CD8-positive, alpha-beta memory T cell (primary cell): ENCODE data around the gene ANKRD63. TPM values are rescaled to one million over a fixed set of nuclear protein-coding genes. Genes with fewer than 3 reads are reported as not detected.

ENCODE experiments used
- CTCF ChIA-PET: fragments of 350-600 bp; sonication (Branson Sonifier 250); formaldehyde crosslinking; loops from one replicate; lab custom pipeline; 2021; ENCODE audit warnings: antibody characterized with exemption; lab: Charles Lee
- POLR2A ChIA-PET: fragments of 350-600 bp; sonication (Branson Sonifier 250); formaldehyde crosslinking; loops from one replicate; lab custom pipeline; 2021; ENCODE audit warnings: antibody characterized with exemption; lab: Charles Lee
- DNase-seq, 5 donors: peaks; one replicate each; pipeline versions ENCODE4 v3.0.0 to v3.0.0-alpha.2; 2020 to 2022; ENCODE audit warnings: mixed read lengths in 1 of 5
- H3K27ac ChIP-seq: one replicate; pipeline ENCODE4 v1.7.0; 2013; ENCODE audit warnings: low read depth, mild to moderate bottlenecking, low read length, moderate library complexity
- H3K27me3 ChIP-seq: 2 replicates; pipeline ENCODE4 v1.7.0; 2013; ENCODE audit warnings: low read length, mild to moderate bottlenecking; ENCODE audit not compliant: insufficient read depth, poor library complexity, severe bottlenecking
- H3K36me3 ChIP-seq: 2 replicates; pipeline ENCODE4 v1.7.0; 2013; ENCODE audit warnings: mild to moderate bottlenecking, low read length, moderate library complexity; ENCODE audit not compliant: insufficient read depth
- H3K4me1 ChIP-seq: 2 replicates; pipeline ENCODE4 v1.7.0; 2013; ENCODE audit warnings: mild to moderate bottlenecking, low read length, moderate library complexity; ENCODE audit not compliant: insufficient read depth
- H3K4me3 ChIP-seq: 2 replicates; pipeline ENCODE4 v1.7.0; 2013; ENCODE audit warnings: mild to moderate bottlenecking, low read length
- H3K9me3 ChIP-seq: 2 replicates; pipeline ENCODE4 v1.7.0; 2013; ENCODE audit warnings: mild to moderate bottlenecking, low read length
- H3K27ac Mint-ChIP-seq, 8 donors: one replicate each; pipeline ENCODE4 v1.8.0; 2020 to 2021; ENCODE audit warnings: mixed read lengths in 8 of 8, mild to moderate bottlenecking in 6 of 8, inconsistent platforms in 3 of 8, moderate library complexity in 3 of 8
- H3K27me3 Mint-ChIP-seq, 2 donors: one replicate each; pipeline ENCODE4 v1.8.0; 2020 to 2021; ENCODE audit warnings: mixed read lengths in 2 of 2, mild to moderate bottlenecking in 1 of 2, moderate library complexity in 1 of 2
- H3K36me3 Mint-ChIP-seq, 3 donors: one replicate each; pipeline ENCODE4 v1.8.0; 2020 to 2021; ENCODE audit warnings: mixed read lengths in 3 of 3, inconsistent platforms in 1 of 3, mild to moderate bottlenecking in 1 of 3
- H3K4me1 Mint-ChIP-seq, 3 donors: one replicate each; pipeline ENCODE4 v1.8.0; 2020 to 2021; ENCODE audit warnings: mixed read lengths in 3 of 3, inconsistent platforms in 1 of 3, mild to moderate bottlenecking in 1 of 3
- H3K4me3 Mint-ChIP-seq, 7 donors: one replicate each; pipeline ENCODE4 v1.8.0; 2020 to 2021; ENCODE audit warnings: mixed read lengths in 7 of 7, mild to moderate bottlenecking in 6 of 7, moderate library complexity in 4 of 7, inconsistent platforms in 2 of 7
- H3K9me3 Mint-ChIP-seq, 5 donors: one replicate each; pipeline ENCODE4 v1.8.0; 2020 to 2022; ENCODE audit warnings: mixed read lengths in 5 of 5, mild to moderate bottlenecking in 3 of 5, moderate library complexity in 2 of 5, inconsistent platforms in 1 of 5
- polyA plus RNA-seq: library from polyadenylated mRNA; unstranded; fragments of 300-500 nt; fragmentation: Illumina TruSeq; gene quantifications from one replicate; pipeline ENCODE4 v1.2.3, GENCODE V29; 2021
- total RNA-seq, 2 experiments: library from RNA; stranded (reverse); gene quantifications; one replicate each; pipeline ENCODE4 v1.2.3, GENCODE V29; 2021

ANKRD63 gene
- total and polyA plus RNA-seq, 3 experiments from 2014 or later: not detected

GRCh38 chr15:40275954-40276353, 6.9 kb downstream of the ANKRD63 start:
- H3K27ac Mint-ChIP-seq: no peak overlapping the region
- ChIA-PET CTCF (interaction anchor here (1.0 to 12.2 kb wide), 13 partner anchors 13 to 488 kb away, joined by 3 to 268 read pairs (median 10); partner anchors contain the start of genes CCDC9B, INAFM2, PAK6 and PLCB2), POLR2A (interaction anchor here (1.2 kb wide), 1 partner anchor 38 kb away, joined by 3 read pairs; no protein-coding TSS in a partner anchor)
- H3K27me3 ChIP-seq: peaks cover 23% of the 10 kb centered on the region
- H3K27me3 Mint-ChIP-seq: peaks cover 7 to 36% of the 10 kb centered on the region in 2 donors
- no peak overlapping the region for H3K27ac ChIP-seq
- no peak overlapping the region for H3K4me3 ChIP-seq
- H3K9me3 Mint-ChIP-seq: no peaks in the 10 kb centered on the region
- DNase-seq: no peak
- H3K36me3 Mint-ChIP-seq: no peaks in the 10 kb centered on the region
- no peaks in the 10 kb centered on the region for H3K36me3 ChIP-seq
- H3K9me3 ChIP-seq: no peaks in the 10 kb centered on the region
- H3K4me3 Mint-ChIP-seq: no peak overlapping the region
- peaks cover 6% of the 10 kb centered on the region for H3K4me1 ChIP-seq
- peaks cover 4 to 10% (median 5%) of the 10 kb centered on the region in 3 donors for H3K4me1 Mint-ChIP-seq

GRCh38 chr15:40275523-40275922, 7.3 kb downstream of the ANKRD63 start:
- H3K27ac ChIP-seq: no peak overlapping the region
- ChIA-PET POLR2A (interaction anchor here (1.2 kb wide), 1 partner anchor 38 kb away, joined by 3 read pairs; no protein-coding TSS in a partner anchor), CTCF (interaction anchor here (1.0 to 12.2 kb wide), 19 partner anchors 11 to 487 kb away, joined by 3 to 268 read pairs (median 10); partner anchors contain the start of genes CCDC9B, INAFM2, PLCB2 and SRP14)
- peaks cover 6% of the 10 kb centered on the region for H3K4me1 ChIP-seq
- H3K36me3 ChIP-seq: no peaks in the 10 kb centered on the region
- Mint-ChIP-seq H3K4me3 (no peak overlapping the region), H3K36me3 (no peaks in the 10 kb centered on the region), H3K27ac (no peak overlapping the region), H3K27me3 (peaks cover 7 to 31% of the 10 kb centered on the region in 2 donors), H3K4me1 (peaks cover 4 to 10% (median 5%) of the 10 kb centered on the region in 3 donors), H3K9me3 (no peaks in the 10 kb centered on the region)
- no peak for DNase-seq
- peaks cover 19% of the 10 kb centered on the region for H3K27me3 ChIP-seq
- H3K9me3 ChIP-seq: no peaks in the 10 kb centered on the region
- no peak overlapping the region for H3K4me3 ChIP-seq

- ChIA-PET CTCF (interaction anchor here (0.6 to 12.2 kb wide), 52 partner anchors 9 to 500 kb away, joined by 3 to 268 read pairs (median 5); partner anchors contain the start of genes ANKRD63, BMF, CCDC9B and DISP2), POLR2A (interaction anchor here (1.0 to 1.2 kb wide), 2 partner anchors 39 to 57 kb away, joined by 3 to 4 read pairs; no protein-coding TSS in a partner anchor)
- peaks cover 5% of the 10 kb centered on the region for H3K4me1 ChIP-seq
- no peak overlapping the region for H3K27ac ChIP-seq
- H3K27me3 Mint-ChIP-seq: peaks cover 4 to 27% of the 10 kb centered on the region in 2 donors
- H3K36me3 Mint-ChIP-seq: no peaks in the 10 kb centered on the region
- peak; percentile 81 to 90 (median 83) for DNase-seq
- peak overlapping the region in 1 of 7 donors; percentile 22 for H3K4me3 Mint-ChIP-seq
- no peaks in the 10 kb centered on the region for H3K36me3 ChIP-seq
- peaks cover 4 to 10% (median 5%) of the 10 kb centered on the region in 3 donors for H3K4me1 Mint-ChIP-seq
- peaks cover 16% of the 10 kb centered on the region for H3K27me3 ChIP-seq
- H3K27ac Mint-ChIP-seq: no peak overlapping the region
- no peak overlapping the region for H3K4me3 ChIP-seq
- H3K9me3 ChIP-seq: no peaks in the 10 kb centered on the region
- H3K9me3 Mint-ChIP-seq: no peaks in the 10 kb centered on the region
These were observed 8.3 kb downstream of the ANKRD63 start for GRCh38 chr15:40274350-40275274.

GRCh38 chr15:40273428-40273827, 9.4 kb downstream of the ANKRD63 start:
- H3K36me3 ChIP-seq: no peaks in the 10 kb centered on the region
- H3K36me3 Mint-ChIP-seq: no peaks in the 10 kb centered on the region
- H3K9me3 ChIP-seq: no peaks in the 10 kb centered on the region
- ChIA-PET POLR2A (no interaction called here), CTCF (interaction anchor here (0.9 to 12.2 kb wide), 20 partner anchors 9 to 489 kb away, joined by 3 to 268 read pairs (median 8); partner anchors contain the start of genes ANKRD63, BMF, CCDC9B and PLCB2)
- H3K9me3 Mint-ChIP-seq: no peaks in the 10 kb centered on the region
- DNase-seq: no peak
- H3K27me3 ChIP-seq: peaks cover 8% of the 10 kb centered on the region
- H3K27ac ChIP-seq: no peak overlapping the region
- no peaks in the 10 kb centered on the region for H3K4me1 ChIP-seq
- no peak overlapping the region for H3K4me3 ChIP-seq
- peak overlapping the region in 1 of 8 donors; percentile 47 for H3K27ac Mint-ChIP-seq
- H3K4me1 Mint-ChIP-seq: peaks cover 3 to 4% (median 4%) of the 10 kb centered on the region in 3 donors
- no peak overlapping the region for H3K4me3 Mint-ChIP-seq
- peaks cover 1 to 16% of the 10 kb centered on the region in 2 donors for H3K27me3 Mint-ChIP-seq

GRCh38 chr15:40272485-40273056, 10.3 kb downstream of the ANKRD63 start:
- H3K27me3 Mint-ChIP-seq: peaks cover 1 to 9% of the 10 kb centered on the region in 2 donors
- POLR2A ChIA-PET: no interaction called here
- no peak overlapping the region for H3K4me3 Mint-ChIP-seq
- H3K27ac Mint-ChIP-seq: peak overlapping the region in 1 of 8 donors; percentile 50
- CTCF ChIA-PET: interaction anchor here (1.3 to 12.2 kb wide), 9 partner anchors 11 to 488 kb away, joined by 4 to 268 read pairs (median 36); partner anchors contain the start of genes ANKRD63, CCDC9B, PLCB2 and SRP14
- H3K9me3 Mint-ChIP-seq: no peaks in the 10 kb centered on the region
- H3K36me3 Mint-ChIP-seq: no peaks in the 10 kb centered on the region
- no peaks in the 10 kb centered on the region for H3K36me3 ChIP-seq
- DNase-seq: no peak
- H3K9me3 ChIP-seq: no peaks in the 10 kb centered on the region
- no peak overlapping the region for H3K4me3 ChIP-seq
- H3K4me1 ChIP-seq: no peaks in the 10 kb centered on the region
- no peak overlapping the region for H3K27ac ChIP-seq
- H3K27me3 ChIP-seq: no peaks in the 10 kb centered on the region
- H3K4me1 Mint-ChIP-seq: peaks cover 0 to 4% (median 2%) of the 10 kb centered on the region in 3 donors

- H3K4me1 ChIP-seq: no peaks in the 10 kb centered on the region
- H3K9me3 ChIP-seq: no peaks in the 10 kb centered on the region
- no peak overlapping the region for H3K27ac ChIP-seq
- Mint-ChIP-seq H3K27ac (no peak overlapping the region), H3K36me3 (no peaks in the 10 kb centered on the region), H3K4me1 (peaks cover 0 to 4% (median 2%) of the 10 kb centered on the region in 3 donors), H3K27me3 (peaks cover 1 to 2% of the 10 kb centered on the region in 2 donors), H3K4me3 (no peak overlapping the region), H3K9me3 (no peaks in the 10 kb centered on the region)
- POLR2A ChIA-PET: no interaction called here
- no peak overlapping the region for H3K4me3 ChIP-seq
- no peak for DNase-seq
- CTCF ChIA-PET: interaction anchor here (0.9 to 12.2 kb wide), 7 partner anchors 12 to 233 kb away, joined by 3 to 268 read pairs (median 97); partner anchors contain the start of genes ANKRD63, CCDC9B, PLCB2 and SRP14
- no peaks in the 10 kb centered on the region for H3K36me3 ChIP-seq
- no peaks in the 10 kb centered on the region for H3K27me3 ChIP-seq
These were observed 11.0 kb downstream of the ANKRD63 start for GRCh38 chr15:40271685-40272484.
